GM21423 (cell line): ENCODE results near the gene ABHD1.
"Not testable (repeated sequence)": the region's sequence is repeated elsewhere in the genome, so short reads cannot be mapped to it uniquely, and the experiment has no call there.

ENCODE experiments used
- ATAC-seq: cut with Tn5 transposase; IDR thresholded peaks from one replicate; pipeline ENCODE4 v1.9.1; 2021; ENCODE audit warnings: mild to moderate bottlenecking, moderate library complexity; ENCODE audit not compliant: unreplicated experiment

The ABHD1 gene

DNA sequence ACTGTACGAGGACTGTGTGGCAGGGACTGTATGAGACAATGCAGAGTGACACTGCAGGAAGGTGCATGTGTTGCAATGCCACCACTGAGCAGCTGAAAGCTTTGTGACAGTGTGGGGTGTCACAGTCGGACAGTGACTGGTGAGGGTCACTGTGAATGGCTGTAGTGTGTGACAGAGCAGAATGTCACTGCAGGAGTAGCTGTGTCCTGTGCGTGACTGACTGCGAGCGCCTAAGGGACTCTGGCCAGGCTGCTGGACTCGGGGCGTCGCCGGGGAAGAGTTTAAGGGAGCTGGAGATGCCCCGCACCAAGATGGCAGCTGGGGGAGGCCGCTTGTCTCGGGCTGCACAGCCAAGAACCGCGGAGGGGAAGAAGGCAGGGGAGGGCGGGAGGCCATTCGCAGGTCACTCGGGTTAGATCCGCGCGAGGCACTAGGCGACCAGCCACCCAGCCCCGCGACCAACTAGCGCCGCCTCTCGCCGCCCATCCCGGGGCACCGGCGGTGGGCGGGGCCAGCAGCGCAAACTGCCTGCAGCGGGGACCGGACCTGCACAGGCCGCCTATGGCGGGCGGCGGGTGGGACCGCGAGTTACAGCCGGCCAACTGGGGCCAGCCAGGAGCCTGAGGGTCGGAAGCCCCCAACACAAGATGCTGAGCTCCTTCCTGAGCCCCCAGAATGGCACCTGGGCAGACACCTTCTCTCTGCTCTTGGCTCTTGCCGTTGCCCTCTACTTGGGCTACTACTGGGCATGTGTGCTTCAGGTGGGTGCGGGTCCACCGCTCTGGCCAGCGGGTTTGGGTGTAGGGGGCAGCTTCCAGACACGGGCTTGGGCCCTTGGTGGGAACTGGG lies at the start of gene ABHD1:
Gene ABHD1 (plus strand): TSS at position 514 of the 849 bp plus-strand sequence. CDS start 134 bp downstream, at position 648.
- ATAC-seq, result no peak

DNA sequence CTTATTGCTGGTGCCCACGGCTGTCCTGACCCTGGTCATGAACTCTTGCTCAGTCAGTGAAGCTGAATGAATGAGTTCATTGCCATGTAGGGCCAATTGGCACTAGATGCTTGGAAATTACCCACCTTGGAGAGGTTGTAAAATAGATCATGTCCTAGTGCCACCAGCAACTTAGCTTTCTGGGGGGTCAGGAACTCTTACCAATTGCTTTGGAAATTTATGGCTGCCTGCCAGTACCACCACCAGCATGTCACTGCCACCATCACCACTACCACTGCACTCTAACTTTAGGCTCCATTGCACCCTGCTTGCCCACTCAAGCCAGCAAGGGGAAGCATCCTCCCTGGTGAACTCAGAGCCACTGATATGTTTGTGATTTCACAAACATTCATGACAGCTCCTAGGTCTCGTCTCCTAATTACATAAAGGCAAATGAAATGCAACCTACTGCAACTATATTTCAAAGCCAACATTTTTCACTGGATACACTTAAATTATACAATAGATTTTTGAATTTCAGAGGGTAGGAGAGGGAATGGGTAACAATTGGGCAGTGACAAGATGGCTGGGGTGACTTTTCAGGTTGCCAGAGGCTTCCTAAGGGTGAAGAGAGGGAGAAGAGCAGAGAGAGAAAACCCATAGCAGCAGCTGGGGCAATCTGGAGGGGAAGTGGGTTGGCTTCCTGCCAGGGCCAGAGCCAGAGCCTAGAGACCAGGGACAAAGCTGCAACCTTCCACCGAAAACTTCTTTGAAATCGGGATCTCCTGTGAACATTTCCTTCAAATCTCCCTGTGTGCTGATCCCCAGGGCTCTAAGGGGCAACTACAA lies 48.7 kb upstream of the ABHD1 start:
- ATAC-seq, result no peak

DNA sequence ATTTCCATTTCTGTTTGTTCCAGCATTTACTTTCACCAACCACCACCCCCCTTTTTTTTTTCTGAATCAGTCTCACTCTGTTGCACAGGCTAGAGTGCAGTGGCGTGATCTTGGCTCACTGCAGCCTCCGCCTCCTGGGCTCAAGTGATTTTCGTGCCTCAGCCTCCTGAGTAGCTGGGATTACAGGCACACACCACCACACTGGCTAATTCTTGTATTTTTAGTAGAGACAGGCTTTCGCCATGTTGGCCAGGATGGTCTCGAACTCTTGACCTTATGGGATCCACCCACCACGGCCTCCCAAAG lies 48.1 kb upstream of the ABHD1 start:
- not testable (repeated sequence) for ATAC-seq

DNA sequence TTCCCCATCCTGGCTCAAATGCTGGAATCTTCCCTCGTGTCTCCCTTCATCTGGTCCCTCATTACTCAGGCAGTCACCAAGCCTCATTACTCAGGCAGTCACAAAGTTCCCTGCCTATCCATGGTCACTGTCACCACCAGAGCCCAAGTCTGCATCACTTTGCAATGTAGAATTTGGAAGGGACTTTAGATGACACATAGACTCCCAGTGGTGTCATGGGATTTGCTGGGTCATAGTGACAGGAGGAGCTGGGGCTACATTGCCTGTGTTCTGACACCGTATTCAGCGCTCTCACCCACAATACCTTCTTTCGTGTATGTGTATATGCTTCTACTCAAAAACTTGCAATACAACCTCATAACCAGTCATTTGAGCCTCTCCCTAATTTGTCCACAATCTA lies 47.3 kb upstream of the ABHD1 start:
- ATAC-seq, result no peak

DNA sequence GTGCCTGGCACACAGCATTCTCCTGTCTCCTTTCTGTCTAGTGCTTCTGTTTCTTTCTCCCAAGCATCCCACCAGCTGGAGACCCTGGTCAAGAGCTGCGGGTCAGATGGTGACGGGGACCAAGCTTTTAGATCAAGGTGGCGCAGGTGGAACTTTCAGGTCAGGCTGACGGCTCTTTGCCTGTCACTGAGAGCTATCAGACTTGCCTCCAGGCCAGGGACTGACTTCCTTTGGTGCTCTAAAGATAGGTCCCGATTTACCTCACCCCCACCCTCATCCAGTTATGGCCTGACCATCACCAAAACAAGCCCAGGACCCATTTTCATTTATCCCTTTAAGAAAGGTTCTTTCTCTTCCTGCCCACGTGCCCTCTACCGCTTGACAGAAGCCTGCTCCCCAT lies 46.4 kb upstream of the ABHD1 start:
- no peak for ATAC-seq

DNA sequence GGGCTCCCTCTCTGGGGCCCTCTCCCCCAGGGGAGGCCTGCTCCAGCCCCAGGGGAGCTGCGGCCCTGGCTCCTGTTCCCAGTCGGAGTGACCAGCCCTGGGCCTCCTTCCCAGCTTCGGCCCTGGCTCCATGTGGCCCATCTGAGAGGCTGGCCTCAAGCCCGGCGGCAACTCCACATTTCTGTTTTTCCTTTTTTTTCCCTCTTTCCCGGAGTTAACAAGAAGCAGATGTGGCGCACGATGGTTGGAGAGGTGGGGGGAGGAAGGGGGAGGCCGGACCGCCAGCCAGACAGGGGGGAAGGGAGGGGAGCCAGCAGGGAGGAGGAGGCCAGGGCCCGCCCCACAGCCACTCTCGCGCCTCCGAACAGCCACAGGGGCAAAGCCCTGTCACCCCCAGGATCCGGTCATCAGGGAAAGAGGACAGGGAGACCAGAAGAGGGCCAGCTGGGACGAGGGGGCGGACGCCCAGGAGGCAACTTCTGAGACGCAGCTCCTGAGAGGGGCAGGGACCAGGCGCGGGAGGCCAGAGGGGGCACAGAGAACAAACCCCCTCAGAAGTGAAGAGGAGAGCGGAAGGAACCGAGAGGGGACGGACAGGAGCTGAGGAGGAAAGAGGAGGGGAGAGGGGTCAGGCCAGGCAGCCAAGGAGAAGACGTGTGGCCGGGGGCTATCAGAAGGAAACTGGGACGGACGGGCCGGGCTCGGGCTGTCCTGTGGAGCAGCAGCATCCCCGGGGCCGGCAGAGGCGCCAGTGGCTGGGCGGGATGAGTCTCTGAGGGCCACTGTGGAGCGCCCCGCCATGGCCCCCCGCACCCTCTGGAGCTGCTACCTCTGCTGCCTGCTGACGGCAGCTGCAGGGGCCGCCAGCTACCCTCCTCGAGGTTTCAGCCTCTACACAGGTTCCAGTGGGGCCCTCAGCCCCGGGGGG lies 45.1 kb upstream of the ABHD1 start, which contains the start of gene EMILIN1:
Gene EMILIN1 (plus strand): TSS at position 349 of the 928 bp plus-strand sequence. CDS start 451 bp downstream, at position 800.
- ATAC-seq, result no peak

DNA sequence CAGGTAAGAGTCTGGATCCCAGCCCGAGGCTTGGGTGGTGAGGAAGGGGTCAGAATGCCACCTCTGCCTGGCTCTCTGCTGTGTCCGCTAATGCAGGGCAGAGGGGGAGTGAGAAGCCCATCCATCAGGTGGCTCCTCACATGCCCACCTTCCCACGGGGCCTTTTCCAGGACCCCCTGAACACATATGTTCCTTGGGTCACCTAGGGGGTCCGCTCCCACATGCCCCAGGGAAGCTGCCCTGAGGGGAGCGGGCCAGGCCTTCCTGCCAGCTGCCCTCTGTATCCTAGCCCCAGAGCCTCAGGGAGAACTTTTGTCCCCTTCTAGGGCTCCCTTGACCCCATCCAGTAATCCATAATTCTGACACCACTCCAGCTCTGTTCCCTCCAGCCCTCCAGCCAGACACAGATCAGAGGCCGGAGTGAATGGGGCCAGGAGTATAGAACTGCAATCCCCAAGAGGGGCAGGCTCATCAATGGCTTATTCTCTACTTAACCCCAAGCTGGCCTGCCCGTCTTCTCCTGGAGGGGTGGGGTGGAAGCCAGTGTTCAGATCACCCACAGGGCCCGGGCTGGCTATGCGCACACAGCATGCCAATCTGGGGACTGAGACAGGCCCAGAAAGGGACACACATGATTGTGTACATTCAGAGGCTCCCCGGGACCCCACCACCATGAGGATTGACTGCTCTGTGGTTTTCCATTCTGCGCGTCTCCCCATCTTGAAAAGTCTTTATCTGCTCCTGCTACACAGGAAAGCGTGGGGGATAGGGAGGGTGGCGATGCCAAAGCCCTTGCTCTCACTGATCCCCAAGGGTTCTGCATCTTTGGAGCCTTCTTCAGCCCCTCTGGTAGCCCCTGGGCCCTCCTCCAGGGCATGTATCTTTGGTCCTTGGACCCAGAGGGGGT lies 44.1 kb upstream of the ABHD1 start:
- ATAC-seq, result no peak

DNA sequence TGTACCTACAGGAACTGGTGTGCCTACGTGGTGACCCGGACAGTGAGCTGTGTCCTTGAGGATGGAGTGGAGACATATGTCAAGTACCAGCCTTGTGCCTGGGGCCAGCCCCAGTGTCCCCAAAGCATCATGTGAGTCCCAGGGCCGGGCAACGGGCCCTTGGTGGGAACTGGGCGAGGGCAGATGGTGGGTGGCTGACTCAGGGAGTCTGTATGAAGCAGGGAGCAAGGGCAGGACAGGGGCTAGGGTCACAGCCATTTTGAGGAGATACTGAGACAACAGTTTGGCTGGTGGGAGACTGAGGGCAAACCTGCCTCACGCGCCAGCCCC lies 43.5 kb upstream of the ABHD1 start:
- no peak for ATAC-seq

DNA sequence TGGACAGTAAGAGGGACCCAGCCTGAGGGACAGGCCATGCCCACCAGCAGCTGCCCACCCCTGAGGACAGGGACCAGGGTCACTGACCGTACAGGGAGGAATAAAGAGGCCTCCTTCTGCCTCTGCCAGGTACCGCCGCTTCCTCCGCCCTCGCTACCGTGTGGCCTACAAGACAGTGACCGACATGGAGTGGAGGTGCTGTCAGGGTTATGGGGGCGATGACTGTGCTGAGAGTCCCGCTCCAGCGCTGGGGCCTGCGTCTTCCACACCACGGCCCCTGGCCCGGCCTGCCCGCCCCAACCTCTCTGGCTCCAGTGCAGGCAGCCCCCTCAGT lies 43.0 kb upstream of the ABHD1 start:
- no peak for ATAC-seq

DNA sequence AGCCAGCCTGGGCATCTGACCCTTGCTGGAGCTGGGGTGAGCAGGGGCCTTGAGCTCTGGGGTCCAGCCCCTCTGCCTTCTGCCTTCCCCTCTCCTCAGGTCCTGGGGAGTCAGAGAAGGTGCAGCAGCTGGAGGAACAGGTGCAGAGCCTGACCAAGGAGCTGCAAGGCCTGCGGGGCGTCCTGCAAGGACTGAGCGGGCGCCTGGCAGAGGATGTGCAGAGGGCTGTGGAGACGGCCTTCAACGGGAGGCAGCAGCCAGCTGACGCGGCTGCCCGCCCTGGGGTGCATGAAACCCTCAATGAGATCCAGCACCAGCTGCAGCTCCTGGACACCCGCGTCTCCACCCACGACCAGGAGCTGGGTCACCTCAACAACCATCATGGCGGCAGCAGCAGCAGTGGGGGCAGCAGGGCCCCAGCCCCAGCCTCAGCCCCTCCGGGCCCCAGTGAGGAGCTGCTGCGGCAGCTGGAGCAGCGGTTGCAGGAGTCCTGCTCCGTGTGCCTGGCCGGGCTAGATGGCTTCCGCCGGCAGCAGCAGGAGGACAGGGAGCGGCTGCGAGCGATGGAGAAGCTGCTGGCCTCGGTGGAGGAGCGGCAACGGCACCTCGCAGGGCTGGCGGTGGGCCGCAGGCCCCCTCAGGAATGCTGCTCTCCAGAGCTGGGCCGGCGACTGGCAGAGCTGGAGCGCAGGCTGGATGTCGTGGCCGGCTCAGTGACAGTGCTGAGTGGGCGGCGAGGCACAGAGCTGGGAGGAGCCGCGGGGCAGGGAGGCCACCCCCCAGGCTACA lies 41.4 kb upstream of the ABHD1 start:
- no peak for ATAC-seq

DNA sequence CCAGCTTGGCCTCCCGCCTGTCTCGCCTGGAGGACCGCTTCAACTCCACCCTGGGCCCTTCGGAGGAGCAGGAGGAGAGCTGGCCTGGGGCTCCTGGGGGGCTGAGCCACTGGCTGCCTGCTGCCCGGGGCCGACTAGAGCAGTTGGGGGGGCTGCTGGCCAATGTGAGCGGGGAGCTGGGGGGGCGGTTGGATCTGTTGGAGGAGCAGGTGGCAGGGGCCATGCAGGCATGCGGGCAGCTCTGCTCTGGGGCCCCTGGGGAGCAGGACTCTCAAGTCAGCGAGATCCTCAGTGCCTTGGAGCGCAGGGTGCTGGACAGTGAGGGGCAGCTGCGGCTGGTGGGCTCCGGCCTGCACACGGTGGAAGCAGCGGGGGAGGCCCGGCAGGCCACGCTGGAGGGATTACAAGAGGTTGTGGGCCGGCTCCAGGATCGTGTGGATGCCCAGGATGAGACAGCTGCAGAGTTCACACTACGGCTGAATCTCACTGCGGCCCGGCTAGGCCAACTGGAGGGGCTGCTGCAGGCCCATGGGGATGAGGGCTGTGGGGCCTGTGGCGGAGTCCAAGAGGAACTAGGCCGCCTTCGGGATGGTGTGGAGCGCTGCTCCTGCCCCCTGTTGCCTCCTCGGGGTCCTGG lies 40.7 kb upstream of the ABHD1 start:
- ATAC-seq, result no peak

DNA sequence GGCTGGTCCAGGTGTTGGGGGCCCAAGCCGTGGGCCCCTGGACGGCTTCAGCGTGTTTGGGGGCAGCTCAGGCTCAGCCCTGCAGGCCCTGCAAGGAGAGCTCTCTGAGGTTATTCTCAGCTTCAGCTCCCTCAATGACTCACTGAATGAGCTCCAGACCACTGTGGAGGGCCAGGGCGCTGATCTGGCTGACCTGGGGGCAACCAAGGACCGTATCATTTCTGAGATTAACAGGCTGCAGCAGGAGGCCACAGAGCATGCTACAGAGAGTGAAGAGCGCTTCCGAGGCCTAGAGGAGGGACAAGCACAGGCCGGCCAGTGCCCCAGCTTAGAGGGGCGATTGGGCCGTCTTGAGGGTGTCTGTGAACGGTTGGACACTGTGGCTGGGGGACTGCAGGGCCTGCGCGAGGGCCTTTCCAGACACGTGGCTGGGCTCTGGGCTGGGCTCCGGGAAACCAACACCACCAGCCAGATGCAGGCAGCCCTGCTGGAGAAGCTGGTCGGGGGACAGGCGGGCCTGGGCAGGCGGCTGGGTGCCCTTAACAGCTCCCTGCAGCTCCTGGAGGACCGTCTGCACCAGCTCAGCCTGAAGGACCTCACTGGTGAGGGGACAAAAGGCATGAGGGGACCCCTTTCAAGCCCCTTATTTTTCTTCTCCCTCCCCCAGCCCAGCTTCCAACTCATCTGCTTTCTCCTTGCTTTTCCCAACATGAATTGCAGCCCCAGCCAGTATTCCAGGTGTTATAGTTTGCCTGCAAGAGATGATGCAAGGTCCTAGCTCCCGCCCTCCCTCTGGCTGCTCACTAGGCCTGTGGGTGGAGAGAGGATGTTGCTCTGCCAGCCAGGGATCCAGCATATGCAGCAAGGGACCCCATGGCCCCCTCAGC lies 40.0 kb upstream of the ABHD1 start:
- no peak for ATAC-seq

DNA sequence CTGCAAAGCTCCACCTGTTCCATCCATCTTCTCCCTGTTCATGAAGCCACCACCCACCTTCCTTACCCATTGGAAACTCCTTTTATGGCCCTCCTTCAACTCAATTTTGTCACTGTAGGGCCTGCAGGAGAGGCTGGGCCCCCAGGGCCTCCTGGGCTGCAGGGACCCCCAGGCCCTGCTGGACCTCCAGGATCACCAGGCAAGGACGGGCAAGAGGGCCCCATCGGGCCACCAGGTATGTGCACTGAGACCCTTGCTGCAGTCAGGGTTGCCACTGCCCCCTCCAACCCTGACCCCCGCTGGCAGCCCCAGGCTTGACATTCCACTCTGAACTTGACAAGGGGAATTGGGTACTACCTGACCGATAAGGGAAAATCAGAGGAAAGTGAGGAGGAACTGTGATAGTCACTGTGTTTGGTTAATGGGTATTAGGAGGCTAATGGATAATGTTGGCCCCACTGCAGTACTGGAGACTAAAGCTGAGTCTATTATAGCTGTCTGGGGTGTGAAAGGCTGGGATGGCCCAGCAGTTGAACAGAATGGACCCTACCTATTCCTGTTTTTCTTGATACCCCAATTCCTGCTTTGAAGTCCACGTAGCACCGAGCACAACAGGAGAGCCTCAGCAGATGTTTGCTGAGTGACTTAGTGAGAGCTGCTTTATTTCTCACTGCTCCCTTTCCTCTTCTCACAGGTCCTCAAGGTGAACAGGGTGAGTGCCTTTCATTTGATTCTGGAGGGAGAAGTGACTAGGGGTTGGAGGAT lies 39.1 kb upstream of the ABHD1 start:
- no peak for ATAC-seq

DNA sequence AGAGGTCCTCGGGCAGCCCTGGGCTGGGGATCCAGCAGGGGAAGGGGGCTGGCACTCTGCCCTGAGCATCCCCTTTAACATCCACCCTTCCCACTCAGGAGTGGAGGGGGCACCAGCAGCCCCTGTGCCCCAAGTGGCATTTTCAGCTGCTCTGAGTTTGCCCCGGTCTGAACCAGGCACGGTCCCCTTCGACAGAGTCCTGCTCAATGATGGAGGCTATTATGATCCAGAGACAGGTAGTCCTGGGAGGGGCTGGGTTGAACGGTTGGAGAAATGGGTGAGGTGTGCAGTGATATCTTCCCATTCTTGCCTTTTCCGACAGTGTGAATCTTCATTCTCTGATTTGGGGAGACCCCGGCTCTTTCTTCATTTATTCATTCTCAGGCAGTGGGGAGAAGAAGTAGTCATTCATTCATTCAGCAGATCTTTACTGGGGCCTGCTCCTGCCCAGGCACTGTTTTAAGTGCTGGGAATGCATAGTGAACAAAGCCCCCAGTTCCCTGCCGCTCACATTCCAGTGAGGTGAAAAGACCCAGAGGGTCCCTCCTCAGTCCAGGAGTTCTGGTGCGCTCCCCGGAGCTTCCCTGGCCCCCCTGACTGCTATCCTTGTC lies 38.4 kb upstream of the ABHD1 start:
- ATAC-seq, result no peak

DNA sequence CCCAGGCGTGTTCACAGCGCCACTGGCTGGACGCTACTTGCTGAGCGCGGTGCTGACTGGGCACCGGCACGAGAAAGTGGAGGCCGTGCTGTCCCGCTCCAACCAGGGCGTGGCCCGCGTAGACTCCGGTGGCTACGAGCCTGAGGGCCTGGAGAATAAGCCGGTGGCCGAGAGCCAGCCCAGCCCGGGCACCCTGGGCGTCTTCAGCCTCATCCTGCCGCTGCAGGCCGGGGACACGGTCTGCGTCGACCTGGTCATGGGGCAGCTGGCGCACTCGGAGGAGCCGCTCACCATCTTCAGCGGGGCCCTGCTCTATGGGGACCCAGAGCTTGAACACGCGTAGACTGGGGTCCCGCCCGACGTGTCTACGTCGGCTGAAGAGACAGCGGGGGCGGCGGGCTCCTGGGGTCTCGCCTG lies 37.9 kb upstream of the ABHD1 start:
- no peak for ATAC-seq

DNA sequence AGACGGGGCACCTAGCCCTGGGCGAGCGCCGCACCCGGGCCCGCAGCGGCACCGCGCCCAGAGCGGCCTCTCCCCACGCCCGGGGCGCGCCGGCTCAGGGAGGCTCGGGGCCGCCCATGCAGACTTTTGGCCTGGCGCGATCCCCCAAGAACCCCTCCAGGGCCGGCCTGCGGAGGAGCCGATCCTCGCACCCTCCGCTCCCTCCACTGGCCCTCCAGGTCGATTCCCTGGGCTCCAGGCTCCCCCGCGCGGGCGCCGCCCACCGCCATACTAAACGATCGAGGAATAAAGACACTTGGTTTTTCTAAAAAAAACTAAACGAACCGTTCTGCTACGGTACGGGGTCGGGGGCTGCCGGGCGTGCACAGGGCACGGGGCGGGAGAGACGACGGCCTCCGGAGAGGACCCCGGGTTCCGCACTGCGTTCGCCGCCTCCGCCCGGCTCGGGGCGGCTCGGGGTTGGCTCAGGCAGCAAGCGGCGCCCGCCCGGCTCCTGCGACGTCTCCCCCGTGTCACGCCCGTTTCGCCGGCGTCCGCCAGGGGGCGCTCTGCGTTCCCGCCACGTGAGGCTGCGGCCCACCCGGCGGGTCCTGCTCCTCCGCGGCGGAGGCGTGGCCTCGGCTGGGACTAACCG lies 37.4 kb upstream of the ABHD1 start:
- peak; percentile 79 for ATAC-seq
